Measurements from ENCODE around the gene MSI2.

The MSI2 gene

GRCh38 chr17:57260325-57261083, 4.2 kb downstream of the MSI2 start:
- Histone ChIP-seq H3K9me3 (ENCODE audit: control insufficient read depth in 1 of 2, low read length in 2 of 2) (no peaks in the 10 kb centered on the region), H3K36me3 (ENCODE audit: control insufficient read depth in 1 of 2, insufficient read depth in 2 of 2, low read length in 2 of 2) (peaks cover 15 to 24% of the 10 kb centered on the region in 2 donors), H3K27ac (ENCODE audit: low read length) (no peak overlapping the region), H3K4me1 (ENCODE audit: control insufficient read depth in 1 of 2, insufficient read depth in 2 of 2, low read length in 2 of 2) (peaks cover 0 to 8% of the 10 kb centered on the region in 2 donors), H3K27me3 (ENCODE audit: low read depth, low read length) (no peaks in the 10 kb centered on the region), H3K4me3 (ENCODE audit: low read depth in 1 of 2, low read length in 2 of 2) (no peak overlapping the region)

DNA sequence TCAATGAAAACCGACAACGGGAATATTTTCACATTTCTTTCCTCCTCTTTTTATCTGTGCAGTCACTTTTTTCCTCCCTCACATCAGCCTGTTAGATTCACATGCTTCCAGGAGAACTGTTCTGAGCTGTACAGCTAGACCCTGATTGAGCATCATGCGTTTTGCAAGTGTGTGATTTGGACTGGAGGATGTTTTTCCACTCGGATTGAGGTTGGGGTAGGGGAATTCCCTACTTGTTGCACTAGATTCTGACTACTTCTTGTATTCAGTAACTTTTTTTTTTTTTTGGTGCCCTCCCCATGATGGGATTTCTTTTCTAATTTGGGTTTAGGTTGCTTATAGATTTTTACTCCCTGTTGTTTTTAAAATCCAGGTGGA, 4.8 kb downstream of the MSI2 start:
- H3K4me1 ChIP-seq (ENCODE audit: control insufficient read depth in 1 of 2, insufficient read depth in 2 of 2, low read length in 2 of 2), result peaks cover 0 to 8% of the 10 kb centered on the region in 2 donors
- H3K27ac ChIP-seq (ENCODE audit: low read length), result no peak overlapping the region
- no peaks in the 10 kb centered on the region for H3K9me3 ChIP-seq (ENCODE audit: control insufficient read depth in 1 of 2, low read length in 2 of 2)
- peaks cover 15 to 27% of the 10 kb centered on the region in 2 donors for H3K36me3 ChIP-seq (ENCODE audit: control insufficient read depth in 1 of 2, insufficient read depth in 2 of 2, low read length in 2 of 2)
- no peak overlapping the region for H3K4me3 ChIP-seq (ENCODE audit: low read depth in 1 of 2, low read length in 2 of 2)
- H3K27me3 ChIP-seq (ENCODE audit: low read depth, low read length), result no peaks in the 10 kb centered on the region

DNA sequence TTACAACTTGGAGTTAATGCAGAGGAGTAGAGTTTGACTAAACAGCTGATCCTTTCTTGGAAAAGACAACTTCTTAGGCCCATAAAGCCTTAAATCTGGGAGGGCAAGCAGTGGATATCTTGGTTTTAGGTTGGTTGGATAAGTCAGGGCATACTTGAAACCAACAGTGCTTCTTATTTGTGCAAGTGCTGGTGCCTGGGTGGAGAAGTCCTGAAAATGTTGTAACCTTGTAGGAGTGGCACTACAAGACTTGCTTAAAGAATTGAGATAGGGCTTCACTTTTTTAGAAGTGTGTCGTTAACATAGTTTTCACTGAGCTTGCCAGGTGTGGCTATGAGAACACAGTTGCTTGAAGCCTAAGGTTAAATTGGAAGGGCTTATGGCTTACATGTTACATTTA, 6.2 kb downstream of the MSI2 start:
- Histone ChIP-seq H3K9me3 (ENCODE audit: control insufficient read depth in 1 of 2, low read length in 2 of 2) (no peaks in the 10 kb centered on the region), H3K27ac (ENCODE audit: low read length) (no peak overlapping the region), H3K4me3 (ENCODE audit: low read depth in 1 of 2, low read length in 2 of 2) (no peak overlapping the region), H3K4me1 (ENCODE audit: control insufficient read depth in 1 of 2, insufficient read depth in 2 of 2, low read length in 2 of 2) (peaks cover 0 to 8% of the 10 kb centered on the region in 2 donors), H3K36me3 (ENCODE audit: control insufficient read depth in 1 of 2, insufficient read depth in 2 of 2, low read length in 2 of 2) (peaks cover 15 to 36% of the 10 kb centered on the region in 2 donors), H3K27me3 (ENCODE audit: low read depth, low read length) (no peaks in the 10 kb centered on the region)

DNA sequence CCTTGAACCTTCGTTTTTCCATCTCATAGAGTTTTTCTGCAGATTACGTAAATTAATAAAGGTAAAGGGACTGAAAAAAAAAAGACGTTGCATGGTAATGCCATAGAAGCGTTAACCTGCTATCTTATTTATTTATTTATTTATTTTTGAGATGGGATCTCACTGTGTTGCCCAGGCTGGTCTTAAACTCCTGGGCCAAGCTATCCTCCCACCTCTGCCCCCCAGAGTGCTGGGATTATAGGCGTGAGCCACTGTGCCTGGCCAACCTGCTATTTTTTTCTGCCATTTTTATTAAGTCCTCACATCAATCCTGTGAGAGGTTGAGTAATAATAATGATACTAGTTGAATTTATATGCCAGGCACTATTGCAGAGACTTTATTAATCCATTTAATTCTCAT, 7.9 kb downstream of the MSI2 start:
- Histone ChIP-seq H3K9me3 (ENCODE audit: control insufficient read depth in 1 of 2, low read length in 2 of 2) (no peaks in the 10 kb centered on the region), H3K4me3 (ENCODE audit: low read depth in 1 of 2, low read length in 2 of 2) (no peak overlapping the region), H3K36me3 (ENCODE audit: control insufficient read depth in 1 of 2, insufficient read depth in 2 of 2, low read length in 2 of 2) (peaks cover 15 to 45% of the 10 kb centered on the region in 2 donors), H3K27me3 (ENCODE audit: low read depth, low read length) (no peaks in the 10 kb centered on the region), H3K27ac (ENCODE audit: low read length) (no peak overlapping the region), H3K4me1 (ENCODE audit: control insufficient read depth in 1 of 2, insufficient read depth in 2 of 2, low read length in 2 of 2) (no peaks in the 10 kb centered on the region)

DNA sequence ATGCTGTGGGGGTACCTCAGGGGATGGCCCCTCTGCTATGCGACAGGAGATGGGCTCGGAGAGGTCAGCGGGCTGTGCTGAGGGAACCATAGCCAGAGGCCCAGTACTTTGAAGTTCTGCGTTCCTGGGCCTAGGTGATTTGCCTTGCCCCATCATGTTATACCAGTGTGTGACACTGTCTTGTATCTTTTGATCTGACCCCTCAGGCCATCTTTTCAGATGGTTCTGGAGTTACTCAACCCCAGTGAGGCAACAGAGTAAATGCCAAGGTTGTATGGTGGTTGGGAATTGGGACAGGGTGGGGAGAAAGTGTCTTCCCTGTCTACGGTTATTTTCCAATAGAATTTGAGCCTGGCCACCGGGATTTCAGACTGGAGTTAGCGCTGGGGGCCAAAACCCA, 8.5 kb downstream of the MSI2 start:
- H3K4me1 ChIP-seq (ENCODE audit: control insufficient read depth in 1 of 2, insufficient read depth in 2 of 2, low read length in 2 of 2), result no peaks in the 10 kb centered on the region
- no peak overlapping the region for H3K27ac ChIP-seq (ENCODE audit: low read length)
- no peak overlapping the region for H3K4me3 ChIP-seq (ENCODE audit: low read depth in 1 of 2, low read length in 2 of 2)
- peaks cover 15 to 45% of the 10 kb centered on the region in 2 donors for H3K36me3 ChIP-seq (ENCODE audit: control insufficient read depth in 1 of 2, insufficient read depth in 2 of 2, low read length in 2 of 2)
- no peaks in the 10 kb centered on the region for H3K27me3 ChIP-seq (ENCODE audit: low read depth, low read length)
- no peaks in the 10 kb centered on the region for H3K9me3 ChIP-seq (ENCODE audit: control insufficient read depth in 1 of 2, low read length in 2 of 2)

GRCh38 chr17:57266902-57267311, 10.6 kb downstream of the MSI2 start:
- Histone ChIP-seq H3K27me3 (ENCODE audit: low read depth, low read length) (no peaks in the 10 kb centered on the region), H3K4me1 (ENCODE audit: control insufficient read depth in 1 of 2, insufficient read depth in 2 of 2, low read length in 2 of 2) (no peaks in the 10 kb centered on the region), H3K27ac (ENCODE audit: low read length) (no peak overlapping the region), H3K36me3 (ENCODE audit: control insufficient read depth in 1 of 2, insufficient read depth in 2 of 2, low read length in 2 of 2) (peaks cover 15 to 43% of the 10 kb centered on the region in 2 donors), H3K9me3 (ENCODE audit: control insufficient read depth in 1 of 2, low read length in 2 of 2) (no peaks in the 10 kb centered on the region), H3K4me3 (ENCODE audit: low read depth in 1 of 2, low read length in 2 of 2) (no peak overlapping the region)

DNA sequence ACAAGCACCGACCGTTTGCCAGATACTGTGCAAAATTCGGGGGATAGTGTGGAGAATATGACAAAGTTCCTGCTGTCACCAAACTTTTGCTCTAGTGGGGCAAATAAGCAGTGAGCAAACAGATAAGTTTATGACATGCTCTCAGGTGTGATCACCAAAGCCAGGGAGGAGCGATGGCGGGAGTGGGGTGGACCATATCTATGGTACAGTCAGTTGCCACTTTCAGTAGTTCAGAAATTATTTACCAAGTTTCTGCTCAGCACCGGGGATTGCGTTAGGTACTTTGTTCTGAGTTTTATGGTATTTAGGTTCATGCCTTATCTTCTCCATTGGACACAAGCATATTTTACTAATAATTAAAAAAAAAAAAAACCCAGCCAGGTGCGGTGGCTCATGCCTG, 11.9 kb downstream of the MSI2 start:
- H3K27ac ChIP-seq (ENCODE audit: low read length), result no peak overlapping the region
- H3K36me3 ChIP-seq (ENCODE audit: control insufficient read depth in 1 of 2, insufficient read depth in 2 of 2, low read length in 2 of 2), result peaks cover 8 to 34% of the 10 kb centered on the region in 2 donors
- no peaks in the 10 kb centered on the region for H3K4me1 ChIP-seq (ENCODE audit: control insufficient read depth in 1 of 2, insufficient read depth in 2 of 2, low read length in 2 of 2)
- H3K27me3 ChIP-seq (ENCODE audit: low read depth, low read length), result no peaks in the 10 kb centered on the region
- no peak overlapping the region for H3K4me3 ChIP-seq (ENCODE audit: low read depth in 1 of 2, low read length in 2 of 2)
- H3K9me3 ChIP-seq (ENCODE audit: control insufficient read depth in 1 of 2, low read length in 2 of 2), result no peaks in the 10 kb centered on the region

GRCh38 chr17:57269052-57269451, 12.7 kb downstream of the MSI2 start:
- H3K9me3 ChIP-seq (ENCODE audit: control insufficient read depth in 1 of 2, low read length in 2 of 2), result no peaks in the 10 kb centered on the region
- no peak overlapping the region for H3K27ac ChIP-seq (ENCODE audit: low read length)
- no peak overlapping the region for H3K4me3 ChIP-seq (ENCODE audit: low read depth in 1 of 2, low read length in 2 of 2)
- H3K27me3 ChIP-seq (ENCODE audit: low read depth, low read length), result no peaks in the 10 kb centered on the region
- peaks cover 0 to 35% of the 10 kb centered on the region in 2 donors for H3K36me3 ChIP-seq (ENCODE audit: control insufficient read depth in 1 of 2, insufficient read depth in 2 of 2, low read length in 2 of 2)
- H3K4me1 ChIP-seq (ENCODE audit: control insufficient read depth in 1 of 2, insufficient read depth in 2 of 2, low read length in 2 of 2), result no peaks in the 10 kb centered on the region

DNA sequence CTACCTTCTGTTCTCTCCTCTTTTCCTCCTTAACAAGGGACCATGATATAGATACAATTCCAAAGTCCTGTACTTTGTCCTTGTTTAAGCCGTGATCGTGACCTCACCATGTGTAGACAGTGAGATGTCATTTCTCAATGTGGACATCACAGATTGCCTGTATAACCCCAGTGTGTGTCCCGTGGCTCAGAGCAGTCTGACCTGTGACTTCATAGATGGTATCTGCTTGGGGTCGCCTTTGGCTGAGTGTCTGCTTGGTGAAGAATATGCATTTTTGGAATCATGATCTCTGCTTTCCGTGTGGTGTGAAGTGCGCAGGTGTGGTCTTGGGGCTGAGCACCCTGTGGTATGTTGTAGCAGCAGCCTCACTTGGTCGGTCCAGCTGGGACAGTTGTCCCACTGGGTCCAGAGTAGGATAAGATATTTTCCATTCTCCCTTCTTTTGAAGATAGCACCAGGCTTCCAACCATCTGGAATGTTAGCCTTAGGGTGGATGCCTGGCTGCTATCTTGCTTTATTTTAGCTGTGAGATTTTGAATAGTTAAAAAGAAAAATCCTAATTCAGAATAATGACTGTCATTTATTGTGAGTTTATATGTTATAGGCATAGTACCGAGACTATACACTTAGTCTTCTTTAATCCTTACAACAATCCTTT, 13.4 kb downstream of the MSI2 start:
- no peak overlapping the region for H3K27ac ChIP-seq (ENCODE audit: low read length)
- H3K9me3 ChIP-seq (ENCODE audit: control insufficient read depth in 1 of 2, low read length in 2 of 2), result no peaks in the 10 kb centered on the region
- H3K4me1 ChIP-seq (ENCODE audit: control insufficient read depth in 1 of 2, insufficient read depth in 2 of 2, low read length in 2 of 2), result no peaks in the 10 kb centered on the region
- peaks cover 6 to 37% of the 10 kb centered on the region in 2 donors for H3K36me3 ChIP-seq (ENCODE audit: control insufficient read depth in 1 of 2, insufficient read depth in 2 of 2, low read length in 2 of 2)
- no peaks in the 10 kb centered on the region for H3K27me3 ChIP-seq (ENCODE audit: low read depth, low read length)
- H3K4me3 ChIP-seq (ENCODE audit: low read depth in 1 of 2, low read length in 2 of 2), result no peak overlapping the region

- Histone ChIP-seq H3K9me3 (ENCODE audit: control insufficient read depth in 1 of 2, low read length in 2 of 2) (no peaks in the 10 kb centered on the region), H3K36me3 (ENCODE audit: control insufficient read depth in 1 of 2, insufficient read depth in 2 of 2, low read length in 2 of 2) (peaks cover 7 to 37% of the 10 kb centered on the region in 2 donors), H3K4me1 (ENCODE audit: control insufficient read depth in 1 of 2, insufficient read depth in 2 of 2, low read length in 2 of 2) (no peaks in the 10 kb centered on the region), H3K27me3 (ENCODE audit: low read depth, low read length) (no peaks in the 10 kb centered on the region), H3K4me3 (ENCODE audit: low read depth in 1 of 2, low read length in 2 of 2) (no peak overlapping the region), H3K27ac (ENCODE audit: low read length) (no peak overlapping the region)
Measured at GRCh38 chr17:57270801-57271245, 14.5 kb downstream of the MSI2 start.

- H3K36me3 ChIP-seq (ENCODE audit: control insufficient read depth in 1 of 2, insufficient read depth in 2 of 2, low read length in 2 of 2), result peaks cover 7 to 34% of the 10 kb centered on the region in 2 donors
- no peak overlapping the region for H3K27ac ChIP-seq (ENCODE audit: low read length)
- no peaks in the 10 kb centered on the region for H3K9me3 ChIP-seq (ENCODE audit: control insufficient read depth in 1 of 2, low read length in 2 of 2)
- no peaks in the 10 kb centered on the region for H3K27me3 ChIP-seq (ENCODE audit: low read depth, low read length)
- no peaks in the 10 kb centered on the region for H3K4me1 ChIP-seq (ENCODE audit: control insufficient read depth in 1 of 2, insufficient read depth in 2 of 2, low read length in 2 of 2)
- no peak overlapping the region for H3K4me3 ChIP-seq (ENCODE audit: low read depth in 1 of 2, low read length in 2 of 2)
Measured at GRCh38 chr17:57271821-57272220, 15.5 kb downstream of the MSI2 start.

Measured in muscle layer of duodenum (tissue), 2 donors.